OCI-LY7 (cell line): Measurements from ENCODE around the gene MDGA2. TPM values are rescaled to one million over a fixed set of nuclear protein-coding genes. Genes with fewer than 3 reads are reported as not detected.

Source experiments
- BruUV-seq: library from RNA; stranded (reverse); fragments of 400-500 nt; replicated peaks from 2 replicates; lab custom pipeline; 2021; lab: Mats Ljungman, UMichigan
- CTCF ChIA-PET: fragments of 300-600 bp; sonication (Branson Sonifier 250); formaldehyde crosslinking; loops from one replicate; lab custom pipeline; 2022; ENCODE audit warnings: antibody characterized with exemption; ENCODE audit not compliant: unreplicated experiment; lab: Charles Lee
- POLR2A ChIA-PET: fragments of 300-600 bp; sonication (Branson Sonifier 250); formaldehyde crosslinking; loops from one replicate; lab custom pipeline; 2022; ENCODE audit warnings: antibody characterized with exemption; lab: Charles Lee
- DNase-seq: peaks from one replicate; pipeline ENCODE4 v3.0.0-alpha.2; 2015; ENCODE audit warnings: low spot score
- H2AFZ ChIP-seq: fragments of 200-600 bp; sonication (generic), shearing (Covaris generic); 2 replicates; pipeline ENCODE4 v1.6.1; 2014; ENCODE audit warnings: mild to moderate bottlenecking, antibody characterized with exemption, low read length, moderate library complexity
- H3K27ac ChIP-seq: fragments of 200-600 bp; sonication (generic); 2 replicates; pipeline ENCODE4 v1.5.1; 2014; ENCODE audit warnings: mixed run types, low read depth, mild to moderate bottlenecking, moderate library complexity, low read length, inconsistent platforms; ENCODE audit not compliant: poor library complexity, severe bottlenecking
- H3K36me3 ChIP-seq: fragments of 200-600 bp; sonication (generic); 2 replicates; pipeline ENCODE4 v1.6.1; 2014; ENCODE audit warnings: mild to moderate bottlenecking, antibody characterized with exemption, low read length, moderate library complexity, mixed read lengths; ENCODE audit not compliant: insufficient read depth
- H3K4me1 ChIP-seq: fragments of 200-600 bp; sonication (generic); 2 replicates; pipeline ENCODE4 v1.5.1; 2014; ENCODE audit warnings: mild to moderate bottlenecking, low read length; ENCODE audit not compliant: insufficient read depth, poor library complexity, severe bottlenecking
- H3K4me2 ChIP-seq: fragments of 200-600 bp; sonication (generic); 2 replicates; pipeline ENCODE4 v1.6.1; 2014; ENCODE audit warnings: mild to moderate bottlenecking, low read length
- H3K4me3 ChIP-seq: fragments of 200-600 bp; sonication (generic); 2 replicates; pipeline ENCODE4 v1.5.1; 2014; ENCODE audit warnings: mild to moderate bottlenecking, low read depth, low read length; ENCODE audit not compliant: poor library complexity, severe bottlenecking
- H3K79me2 ChIP-seq: fragments of 200-600 bp; sonication (generic); 2 replicates; pipeline ENCODE4 v1.6.1; 2016; ENCODE audit warnings: low read depth, mild to moderate bottlenecking, low read length, moderate library complexity, mixed read lengths; ENCODE audit not compliant: insufficient read depth
- H3K9me2 ChIP-seq: fragments of 200-600 bp; sonication (generic); 2 replicates; pipeline ENCODE4 v1.6.1; 2016; ENCODE audit warnings: mild to moderate bottlenecking, low read length, mixed read lengths; ENCODE audit not compliant: insufficient read depth
- H3K9me3 ChIP-seq: fragments of 200-600 bp; sonication (generic); 2 replicates; pipeline ENCODE4 v1.6.1; 2014; ENCODE audit warnings: mild to moderate bottlenecking, mixed run types, low read length, mixed read lengths
- H4K20me1 ChIP-seq: fragments of 200-600 bp; sonication (generic); 2 replicates; pipeline ENCODE4 v1.6.1; 2014; ENCODE audit warnings: mild to moderate bottlenecking, antibody characterized with exemption, low read length, moderate library complexity, mixed read lengths; ENCODE audit not compliant: insufficient read depth
- CTCF ChIP-seq: fragments of 200-600 bp; sonication (generic); conservative IDR thresholded peaks from 2 replicates; pipeline ENCODE4 v1.5.1; 2014; ENCODE audit warnings: mild to moderate bottlenecking, antibody characterized with exemption, low read length, moderate library complexity, mixed read lengths
- EZH2phosphoT487 ChIP-seq: fragments of 200-600 bp; sonication (generic); IDR thresholded peaks from 2 replicates; pipeline ENCODE4 v1.6.1; 2018; ENCODE audit warnings: low read depth, borderline replicate concordance, mild to moderate bottlenecking, mixed run types, antibody characterized with exemption, low read length, moderate library complexity, mixed read lengths
- intact Hi-C: fragments of 100-400 bp; cut with micrococcal nuclease; formaldehyde crosslinking; loops from one replicate; pipeline ENCODE4 v1.10.0; 2022; ENCODE audit not compliant: unreplicated experiment
- total RNA-seq, 2 experiments: library from RNA; depleted of rRNA in 1 of 2; stranded (reverse); fragments of >200 nt in 1 of 2; shearing (Covaris generic) in 1 of 2; gene quantifications; 2 replicates each; pipeline ENCODE4 v1.2.3, GENCODE V29; 2014 to 2022

The MDGA2 gene
- total RNA-seq, 2 experiments from 2014 or later: not detected

DNA sequence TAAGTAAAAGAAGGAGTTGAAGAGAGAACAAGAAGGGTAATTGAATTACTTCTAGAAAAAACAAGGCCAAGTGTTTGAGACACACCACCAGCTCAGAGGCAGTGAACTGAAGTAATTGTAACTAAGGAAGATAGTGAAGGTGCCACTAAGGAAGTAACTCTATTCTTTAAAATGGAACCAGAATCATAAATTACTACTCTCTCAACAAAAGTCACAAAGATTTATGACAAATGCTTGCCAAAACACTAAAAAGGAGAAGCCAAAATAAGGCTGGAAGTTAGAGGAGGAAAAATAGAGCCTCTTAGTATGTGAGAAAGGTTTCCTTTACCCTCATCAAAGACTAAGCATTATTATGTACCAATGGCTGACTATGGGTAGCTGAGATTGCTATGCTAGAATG is 208.5 kb downstream of the MDGA2 start:
- no peaks in the 10 kb centered on the region for H4K20me1 ChIP-seq
- no peak overlapping the region for H3K4me2 ChIP-seq
- no peak for TF ChIP-seq EZH2phosphoT487
- TF ChIP-seq CTCF: no peak
- H3K4me3 ChIP-seq: no peak overlapping the region
- no TSS peak for BruUV-seq
- no peaks in the 10 kb centered on the region for H3K4me1 ChIP-seq
- no peak overlapping the region for H3K27ac ChIP-seq
- ChIA-PET POLR2A (no interaction called here), CTCF (no interaction called here)
- no peak overlapping the region for H2AFZ ChIP-seq
- no peak for DNase-seq
- no peaks in the 10 kb centered on the region for H3K9me3 ChIP-seq
- intact Hi-C loops: no loop called here
- H3K36me3 ChIP-seq: no peaks in the 10 kb centered on the region
- H3K79me2 ChIP-seq: no peaks in the 10 kb centered on the region
- no peaks in the 10 kb centered on the region for H3K9me2 ChIP-seq

DNA sequence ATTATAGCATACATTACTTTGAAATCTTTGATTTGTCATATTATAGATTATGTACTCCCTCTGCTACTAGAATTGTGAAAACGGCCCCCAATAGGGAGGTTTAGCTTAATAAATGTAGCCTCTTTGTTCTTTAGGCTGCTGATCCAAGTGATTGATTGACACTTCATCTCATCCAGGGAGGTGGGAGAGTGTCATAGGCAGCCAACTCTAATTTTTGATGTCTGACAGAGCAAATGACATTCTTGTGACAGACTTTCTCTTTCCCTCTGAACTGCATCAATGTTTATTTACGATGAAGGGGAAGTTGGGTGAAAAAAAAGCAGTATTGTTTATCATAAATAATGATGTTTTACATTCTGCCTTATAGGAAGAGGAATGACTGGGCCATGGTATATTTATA is 221.4 kb downstream of the MDGA2 start:
- POLR2A ChIA-PET: no interaction called here
- intact Hi-C loops: no loop called here
- H3K27ac ChIP-seq: no peak overlapping the region
- H3K9me3 ChIP-seq: no peaks in the 10 kb centered on the region
- H3K4me3 ChIP-seq: no peak overlapping the region
- no peaks in the 10 kb centered on the region for H3K79me2 ChIP-seq
- no peaks in the 10 kb centered on the region for H4K20me1 ChIP-seq
- no TSS peak for BruUV-seq
- H3K36me3 ChIP-seq: no peaks in the 10 kb centered on the region
- no peaks in the 10 kb centered on the region for H3K4me1 ChIP-seq
- TF ChIP-seq CTCF: no peak
- TF ChIP-seq EZH2phosphoT487: no peak
- CTCF ChIA-PET: no interaction called here
- no peak overlapping the region for H2AFZ ChIP-seq
- no peak overlapping the region for H3K4me2 ChIP-seq
- no peak for DNase-seq
- no peaks in the 10 kb centered on the region for H3K9me2 ChIP-seq

DNA sequence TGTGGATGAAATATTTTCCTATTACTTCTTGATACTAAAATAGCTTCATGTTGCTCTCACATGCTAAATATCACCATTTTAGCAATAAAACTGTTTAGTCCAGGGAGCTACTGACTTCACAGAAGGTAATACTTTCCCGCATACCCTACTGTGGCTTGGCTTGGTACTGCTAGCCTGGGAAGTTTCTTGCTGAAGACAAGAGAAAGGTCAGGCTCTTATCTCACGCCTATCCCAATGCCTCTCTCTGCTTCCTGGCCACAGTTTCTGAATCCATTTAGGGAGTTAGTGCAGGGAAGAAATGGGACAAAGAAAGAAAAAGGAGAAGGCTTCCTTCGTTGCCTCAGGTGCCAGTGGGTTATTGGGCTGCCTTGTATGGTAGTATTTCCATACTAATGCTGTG is 228.3 kb downstream of the MDGA2 start:
- Histone ChIP-seq H2AFZ (no peak overlapping the region), H3K27ac (no peak overlapping the region), H3K4me2 (no peak overlapping the region), H3K4me3 (no peak overlapping the region), H3K9me2 (no peaks in the 10 kb centered on the region), H3K79me2 (no peaks in the 10 kb centered on the region), H3K4me1 (no peaks in the 10 kb centered on the region), H3K36me3 (no peaks in the 10 kb centered on the region), H3K9me3 (no peaks in the 10 kb centered on the region), H4K20me1 (no peaks in the 10 kb centered on the region)
- intact Hi-C loops: no loop called here
- no peak for DNase-seq
- TF ChIP-seq EZH2phosphoT487 (no peak), CTCF (no peak)
- CTCF ChIA-PET: no interaction called here
- BruUV-seq: no TSS peak
- POLR2A ChIA-PET: interaction anchor here (1.0 to 1.2 kb wide), 2 partner anchors 10 to 15 kb away, joined by 3 to 4 read pairs; no protein-coding TSS in a partner anchor
